HG02884 (cell line): ENCODE data around the gene LBH.

Experiments used
- ATAC-seq: cut with Tn5 transposase; IDR thresholded peaks from one replicate; pipeline ENCODE4 v1.9.1; 2021; ENCODE audit warnings: mild to moderate bottlenecking, moderate library complexity; ENCODE audit not compliant: unreplicated experiment

LBH gene

DNA sequence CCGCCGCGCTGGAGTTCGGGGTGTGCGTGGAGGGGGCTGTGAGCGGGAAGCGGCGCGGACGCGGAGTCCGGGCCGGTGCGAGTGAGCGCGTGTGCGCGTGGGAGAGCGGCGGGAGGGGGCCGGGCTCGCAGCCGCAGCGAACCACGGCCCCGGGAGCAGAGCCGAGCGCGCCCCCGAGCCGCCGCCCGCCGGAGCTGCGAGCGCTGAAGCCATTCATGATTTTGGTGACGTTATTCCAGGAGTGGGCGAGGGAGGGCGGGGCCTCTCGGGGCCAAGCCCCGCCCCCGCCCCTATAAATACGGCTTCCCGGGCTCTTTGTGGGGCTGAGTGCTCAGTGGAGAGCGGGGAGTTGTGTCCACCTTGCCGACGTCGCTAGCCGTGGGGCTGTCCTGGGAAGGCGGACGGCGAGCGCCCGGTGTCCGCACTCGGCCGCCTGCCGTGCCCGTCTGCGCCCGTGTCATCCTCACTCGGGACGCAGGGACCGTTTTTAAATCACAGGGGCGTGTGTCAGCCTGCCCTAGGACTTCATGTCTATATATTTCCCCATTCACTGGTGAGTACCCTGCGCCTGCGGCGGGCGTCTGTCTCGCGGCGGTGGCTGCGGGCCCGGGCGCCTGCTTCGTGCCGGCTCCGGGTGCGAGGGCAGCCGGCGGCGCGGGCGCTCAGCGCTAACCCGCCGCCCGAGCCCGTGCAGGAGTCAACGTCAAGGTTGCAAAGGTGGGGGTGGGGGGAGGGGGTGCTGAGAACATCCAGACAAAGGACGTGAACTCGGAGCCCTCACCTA is at the start of gene LBH:
Gene LBH, plus strand, starts transcription at position 323 of the 784 bp plus-strand sequence. Its CDS starts 205 bp downstream, at position 528.
- no peak for ATAC-seq

DNA sequence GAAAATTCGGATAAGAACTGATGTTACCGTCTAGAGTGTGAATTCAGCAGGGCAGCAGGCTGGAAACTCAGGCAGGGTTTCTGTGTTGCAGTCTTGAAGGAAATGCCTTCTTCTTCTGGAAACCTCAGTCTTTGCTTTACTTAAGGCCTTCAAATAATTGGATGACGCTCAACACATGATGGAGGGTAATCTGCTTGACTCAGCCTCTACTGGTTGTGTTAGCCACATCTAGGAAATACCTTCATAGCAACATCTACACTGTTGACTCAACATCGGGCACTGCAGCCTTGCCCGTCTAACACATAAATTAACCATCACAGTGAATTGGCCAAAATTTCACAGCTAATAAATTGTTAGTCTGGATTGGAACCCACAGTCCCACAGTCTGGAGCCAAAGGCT is 47.3 kb upstream of the LBH start:
- ATAC-seq, result no peak

DNA sequence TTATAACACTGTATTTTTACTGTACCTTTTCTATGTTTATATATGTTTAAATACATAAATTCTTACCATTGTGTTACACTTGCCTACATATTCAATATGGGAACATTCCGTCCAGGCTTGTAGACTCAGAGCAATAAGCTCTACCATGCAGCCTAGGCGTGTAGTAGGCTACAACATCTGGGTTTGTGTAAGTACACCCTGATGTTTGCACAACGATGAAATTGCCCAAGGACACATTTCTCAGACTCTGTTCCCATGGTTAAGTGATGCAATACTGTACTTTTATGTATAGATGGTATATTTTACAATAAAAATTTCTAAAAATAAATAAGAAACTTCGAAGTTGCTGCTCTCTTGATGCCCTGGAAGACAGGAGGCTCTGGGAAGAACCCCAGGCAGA is 46.2 kb upstream of the LBH start:
- ATAC-seq, result no peak

- no peak for ATAC-seq
Observed at GRCh38 chr2:30188292-30188691, 43.0 kb upstream of the LBH start.

DNA sequence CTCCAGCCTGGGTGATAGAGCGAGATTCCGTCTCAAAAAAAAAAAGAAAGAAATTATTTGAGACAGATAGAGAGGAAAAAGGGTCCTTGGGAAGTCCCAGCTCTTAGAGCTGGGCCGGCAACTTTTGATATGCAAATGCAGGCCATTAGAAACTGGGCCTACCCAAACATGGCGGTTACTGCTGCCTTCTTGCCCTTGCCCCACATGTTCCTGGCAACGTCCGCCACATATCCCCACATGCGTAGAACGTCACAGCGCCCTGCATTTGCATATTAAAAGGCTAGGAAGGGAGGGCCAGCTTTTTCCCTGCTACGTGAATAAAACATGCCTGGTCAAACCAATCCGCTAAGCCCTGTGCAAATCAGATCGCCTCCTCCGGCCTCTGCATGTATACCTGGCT is 40.7 kb upstream of the LBH start:
- no peak for ATAC-seq

GRCh38 chr2:30191107-30191506 is 40.2 kb upstream of the LBH start:
- ATAC-seq, result no peak

- ATAC-seq, result no peak
Observed at GRCh38 chr2:30191819-30192271, 39.5 kb upstream of the LBH start.

DNA sequence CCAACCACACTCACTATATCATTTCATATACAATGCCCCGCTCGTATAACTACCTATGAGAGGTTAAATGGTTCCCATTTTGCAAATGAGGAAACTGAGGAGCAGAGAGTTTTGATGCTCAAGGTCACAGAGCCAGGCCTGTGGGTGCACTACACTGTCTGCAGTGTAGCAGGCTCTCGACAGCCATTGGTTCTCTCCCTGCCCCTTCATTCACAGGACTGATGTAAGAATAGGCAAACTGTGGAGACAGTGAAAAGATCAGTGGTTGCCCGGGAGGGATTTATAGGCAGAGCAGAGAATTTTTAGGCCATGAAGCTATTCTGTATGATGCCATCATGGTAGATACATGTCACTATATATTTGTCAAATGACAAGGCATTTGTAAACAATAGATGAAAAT is 39.0 kb upstream of the LBH start:
- no peak for ATAC-seq

DNA sequence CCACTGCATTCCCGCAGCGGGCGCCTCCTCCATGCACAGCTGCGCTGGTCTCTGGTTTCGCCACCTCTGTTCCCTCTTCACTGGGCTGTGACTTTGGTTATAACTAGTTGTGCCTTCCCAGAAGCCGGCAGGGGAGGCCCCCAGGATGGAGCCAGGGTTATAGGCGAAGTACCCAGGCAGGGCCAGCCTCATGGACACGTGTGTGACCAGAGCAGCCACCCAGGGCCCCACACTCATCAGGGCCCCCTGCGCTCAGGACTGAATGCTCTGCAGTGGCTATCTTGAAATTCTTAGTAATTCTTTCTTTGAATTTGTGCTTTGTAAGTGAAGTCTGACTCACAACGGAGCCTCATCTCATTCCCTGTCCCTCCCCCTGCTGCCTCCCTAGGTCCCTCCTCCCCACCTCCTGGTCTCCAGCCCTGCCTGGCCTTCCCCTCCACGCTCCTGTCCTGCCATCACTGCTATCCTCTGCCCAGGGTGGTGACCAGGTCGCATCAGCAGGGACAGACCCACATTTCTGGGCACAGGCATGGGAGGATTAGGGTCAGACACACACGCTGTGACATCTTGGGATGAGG is 38.1 kb upstream of the LBH start:
- no peak for ATAC-seq

DNA sequence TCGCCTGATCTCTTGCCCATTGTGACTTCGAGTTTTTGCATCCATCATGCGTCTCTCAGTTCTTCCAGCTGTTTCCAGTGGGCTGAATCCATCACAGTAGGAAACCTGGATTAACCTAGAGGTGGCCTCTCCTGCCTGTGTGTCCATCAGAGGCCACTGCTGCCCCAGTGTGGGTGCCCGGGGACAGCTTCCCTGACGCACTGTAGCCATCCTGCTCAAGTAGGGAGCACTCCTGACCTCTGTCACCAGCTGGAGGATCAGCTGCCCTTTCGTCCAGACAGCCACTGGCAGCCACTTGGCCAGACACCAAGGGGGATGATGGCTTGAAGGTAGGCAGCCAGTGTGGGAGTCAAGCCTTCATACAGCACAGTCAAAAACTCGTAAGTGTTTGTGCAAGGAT is 36.9 kb upstream of the LBH start:
- ATAC-seq, result no peak

- ATAC-seq, result no peak
Observed at GRCh38 chr2:30195016-30195415, 36.3 kb upstream of the LBH start.

- ATAC-seq, result no peak
Observed at GRCh38 chr2:30197570-30198192, 33.7 kb upstream of the LBH start.

DNA sequence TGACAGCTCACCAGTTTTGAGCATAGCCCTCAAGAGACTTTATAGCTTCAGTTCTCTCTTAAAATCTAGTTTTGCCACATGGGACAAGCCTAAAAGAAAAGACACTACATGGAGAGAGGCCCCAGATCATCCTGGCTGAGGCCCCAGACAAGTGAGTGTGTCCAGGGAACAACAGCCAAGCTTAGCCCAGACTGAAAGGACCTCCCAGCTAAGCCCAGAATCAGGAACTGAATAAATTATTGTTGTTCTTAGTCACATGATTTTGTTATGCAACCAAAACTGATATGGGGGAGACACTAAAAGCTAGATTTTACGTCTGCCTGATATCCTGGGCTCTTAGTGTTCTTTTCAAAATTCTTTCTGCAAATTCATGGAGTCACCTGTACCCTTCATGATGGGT is 29.3 kb upstream of the LBH start:
- no peak for ATAC-seq

DNA sequence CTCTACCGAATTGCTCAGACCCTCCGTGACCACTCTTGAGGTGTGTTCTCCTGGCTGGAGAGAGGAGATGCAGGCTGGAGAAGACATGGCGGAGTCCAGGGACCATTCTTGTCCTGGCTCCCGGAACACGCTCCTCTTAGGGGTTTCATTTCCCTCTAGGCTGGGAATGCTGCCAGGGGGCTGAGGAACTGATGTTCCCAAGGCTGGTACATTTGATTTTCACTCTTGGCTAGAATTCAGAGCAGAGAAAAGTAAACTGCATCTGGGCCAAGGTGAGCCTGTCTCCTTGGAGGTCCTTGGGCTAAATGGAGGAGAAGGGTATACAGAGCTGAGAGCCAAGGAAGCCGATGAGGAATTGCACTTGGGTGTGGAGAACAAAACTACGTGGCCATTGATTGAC is 28.2 kb upstream of the LBH start:
- no peak for ATAC-seq

DNA sequence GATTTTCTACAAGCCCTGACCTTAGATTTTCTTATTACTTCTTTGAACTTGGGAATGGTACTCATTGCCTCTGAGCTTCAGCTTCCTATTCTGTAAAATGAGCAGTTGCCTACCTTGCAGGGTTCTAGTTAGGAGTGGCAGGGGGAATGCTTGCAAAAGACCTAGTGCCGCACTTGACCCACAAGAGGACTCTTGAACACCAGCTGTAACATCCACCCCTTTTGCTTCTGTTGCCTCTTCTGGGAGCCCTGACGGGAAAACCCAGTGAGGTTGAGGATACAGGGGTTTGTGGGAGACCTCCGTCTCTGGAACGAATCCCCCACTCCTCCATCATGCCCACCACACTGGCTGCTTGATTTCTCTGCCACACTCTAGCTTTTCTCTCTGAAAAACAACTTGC is 27.1 kb upstream of the LBH start:
- no peak for ATAC-seq

DNA sequence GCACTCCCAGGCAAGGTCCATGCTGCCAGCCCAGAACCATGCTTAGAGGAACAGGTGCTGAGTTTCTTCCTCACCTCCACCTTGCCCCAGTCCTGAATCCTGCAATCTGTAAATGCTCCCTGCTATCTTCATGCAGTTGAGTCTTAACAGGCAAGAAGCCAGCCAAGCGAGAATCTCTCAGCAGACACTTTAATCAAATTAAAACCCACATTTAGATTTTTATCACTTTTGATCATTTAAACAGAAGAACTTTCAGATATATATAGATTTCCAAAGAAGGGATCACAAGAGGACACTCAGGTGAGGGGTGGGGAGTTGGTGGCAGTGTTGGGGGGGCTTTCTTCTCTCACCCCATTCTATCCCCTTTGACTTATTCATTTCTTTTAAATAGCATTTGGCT is 25.9 kb upstream of the LBH start:
- no peak for ATAC-seq

GRCh38 chr2:30206461-30207430 is 24.6 kb upstream of the LBH start:
- no peak for ATAC-seq

- ATAC-seq, result no peak
Observed at GRCh38 chr2:30208453-30208852, 22.9 kb upstream of the LBH start.

GRCh38 chr2:30209227-30209626 is 22.1 kb upstream of the LBH start:
- no peak for ATAC-seq

DNA sequence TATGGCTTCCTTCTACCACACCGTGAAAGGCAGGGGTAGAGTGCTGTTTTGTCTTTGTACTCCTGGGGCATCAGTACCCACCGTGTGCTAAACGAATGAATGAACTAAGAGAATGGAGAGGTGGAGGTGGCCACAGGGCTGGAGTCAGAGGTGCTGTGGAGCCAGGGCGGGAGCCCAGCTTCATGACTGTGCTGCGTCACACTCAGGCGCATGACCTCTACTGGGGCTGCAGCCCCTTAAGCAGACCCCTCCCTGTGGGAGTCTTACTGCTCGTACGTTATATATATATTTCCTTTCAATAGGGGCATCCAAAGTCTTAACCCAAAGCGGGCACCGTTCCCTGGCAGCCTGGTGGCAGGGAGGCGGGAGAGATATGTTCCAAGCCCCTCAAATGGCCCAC is 18.0 kb upstream of the LBH start:
- no peak for ATAC-seq

DNA sequence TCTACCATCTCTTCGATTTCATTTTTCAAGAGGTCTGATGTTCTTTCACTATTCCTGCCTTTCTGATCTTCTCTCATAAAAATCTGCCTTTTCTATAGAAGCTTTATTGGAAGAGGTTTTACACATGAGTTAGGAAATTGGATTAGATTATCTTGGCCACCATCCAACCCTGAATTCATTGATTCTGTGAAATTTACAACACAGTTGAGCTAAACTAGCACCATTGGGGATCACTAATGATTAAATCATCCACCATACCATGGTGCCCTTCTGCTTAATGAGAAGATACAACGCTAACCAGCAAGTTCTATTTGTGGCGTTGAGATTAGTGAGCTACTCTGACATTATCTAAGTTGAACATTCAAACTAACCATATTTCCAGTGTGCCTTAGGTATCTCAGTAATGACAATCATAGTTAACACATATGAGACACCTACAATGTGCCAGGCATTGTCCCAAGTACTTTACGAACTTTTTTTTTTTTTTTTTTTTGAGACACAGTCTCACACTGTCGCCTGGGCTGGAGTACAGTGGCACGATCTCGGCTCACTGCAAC is 17.3 kb upstream of the LBH start:
- no peak for ATAC-seq
